ENCODE measurements around the gene TTL. TPM values are rescaled to one million over a fixed set of nuclear protein-coding genes. Genes with fewer than 3 reads are reported as not detected.
"Not testable (repeated sequence)": the region's sequence is repeated elsewhere in the genome, so short reads cannot be mapped to it uniquely, and the experiment has no call there.

The TTL gene
- total RNA-seq (10 to 100 TPM; 11.9 to 23.3 (median 20.2) TPM), total RNA-seq (16.8 to 81.2 (median 35.4) reads per million in 29 experiments)
- total RNA-seq (2013): 20.8 TPM

- DNase-seq: peak; percentile 49 to 87 (median 67)
- Mint-ChIP-seq H3K36me3 (no peaks in the 10 kb centered on the region), H3K27me3 (no peaks in the 10 kb centered on the region), H3K4me1 (peaks cover 24 to 28% (median 24%) of the 10 kb centered on the region in 3 donors), H3K9me3 (no peaks in the 10 kb centered on the region), H3K27ac (peak within 1 kb of the TSS; percentile 89 to 94), H3K4me3 (peak within 1 kb of the TSS; percentile 94 to 97 (median 97))
- peaks cover 0 to 8% of the 10 kb centered on the region in 2 donors for H3K36me3 ChIP-seq (ENCODE audit: control insufficient read depth in 2 of 2, extremely low read depth in 1 of 2, insufficient read depth in 1 of 2, low read length in 1 of 2)
- H3K4me1 ChIP-seq (ENCODE audit: control insufficient read depth in 1 of 2, extremely low read depth in 1 of 2, insufficient read depth in 2 of 2, low read length in 2 of 2): peaks cover 10 to 19% of the 10 kb centered on the region in 2 experiments
- H3K27ac ChIP-seq (ENCODE audit: low read length): peak within 1 kb of the TSS; percentile 63
- H3K4me3 ChIP-seq (ENCODE audit: control insufficient read depth in 1 of 2, extremely low read depth in 1 of 2, low read length in 1 of 2): peak within 1 kb of the TSS; percentile 68
- POLR2A ChIA-PET: no interaction called here
- under 1% methylated on average over 82 of the region's 82 CpGs for WGBS (ENCODE audit: insufficient coverage)
- no peaks in the 10 kb centered on the region for H3K27me3 ChIP-seq (replicated peaks in 1 of 2; ENCODE audit: control insufficient read depth in 2 of 2, extremely low read depth in 1 of 2, insufficient read depth in 2 of 2, low read length in 1 of 2)
- CTCF ChIA-PET: interaction anchor here in 1 of 2 donors (0.6 to 2.6 kb wide), 4 partner anchors 20 to 273 kb away, joined by 3 to 18 read pairs (median 6); no protein-coding TSS in a partner anchor
- ATAC-seq (replicated peaks in 1 of 4): peak; percentile 82 to 87 (median 84)
- no peaks in the 10 kb centered on the region for H3K9me3 ChIP-seq
Measured at GRCh38 chr2:112481528-112482233, at the start of gene TTL. TTL (plus strand) TSS chr2:112482156; CDS start chr2:112482345, 189 bp downstream.

GRCh38 chr2:112432390-112432734, 49.6 kb upstream of the TTL start:
- not testable (repeated sequence) for ATAC-seq (replicated peaks in 1 of 4); DNase-seq; H3K36me3 Mint-ChIP-seq; H3K27me3 Mint-ChIP-seq; H3K36me3 ChIP-seq (ENCODE audit: control insufficient read depth in 2 of 2, extremely low read depth in 1 of 2, insufficient read depth in 1 of 2, low read length in 1 of 2); H3K9me3 Mint-ChIP-seq; H3K27ac ChIP-seq (ENCODE audit: low read length); H3K4me1 ChIP-seq (ENCODE audit: control insufficient read depth in 1 of 2, extremely low read depth in 1 of 2, insufficient read depth in 2 of 2, low read length in 2 of 2); H3K9me3 ChIP-seq
- peak overlapping the region; percentile 23 to 47 for H3K4me3 ChIP-seq (ENCODE audit: control insufficient read depth in 1 of 2, extremely low read depth in 1 of 2, low read length in 1 of 2)
- CTCF ChIA-PET: interaction anchor here in 1 of 2 donors (0.6 kb wide), 1 partner anchor 46 kb away, joined by 3 read pairs; no protein-coding TSS in a partner anchor
- peaks cover 16 to 32% (median 22%) of the 10 kb centered on the region in 3 donors for H3K4me1 Mint-ChIP-seq
- WGBS (ENCODE audit: insufficient coverage): 34% methylated on average over 7 of the region's 22 CpGs
- peak overlapping the region; percentile 82 for H3K4me3 Mint-ChIP-seq
- H3K27ac Mint-ChIP-seq: peak overlapping the region; percentile 34 to 46
- POLR2A ChIA-PET: interaction anchor here in 1 of 2 donors (0.7 kb wide), 1 partner anchor 382 kb away, joined by 3 read pairs; no protein-coding TSS in a partner anchor
- H3K27me3 ChIP-seq (replicated peaks in 1 of 2; ENCODE audit: control insufficient read depth in 2 of 2, extremely low read depth in 1 of 2, insufficient read depth in 2 of 2, low read length in 1 of 2): peaks cover 0 to 17% of the 10 kb centered on the region in 2 experiments

- WGBS (ENCODE audit: insufficient coverage): 3% methylated on average over 47 of the region's 98 CpGs
Measured at GRCh38 chr2:112432735-112433479, 49.0 kb upstream of the TTL start.

GRCh38 chr2:112433480-112433879, 48.5 kb upstream of the TTL start, which contains the start of gene RGPD8:
RGPD8 (minus strand) TSS chr2:112433645; CDS start chr2:112433453, 192 bp downstream.
- H3K9me3 ChIP-seq; H3K9me3 Mint-ChIP-seq; H3K36me3 ChIP-seq (ENCODE audit: control insufficient read depth in 2 of 2, extremely low read depth in 1 of 2, insufficient read depth in 1 of 2, low read length in 1 of 2); H3K4me1 ChIP-seq (ENCODE audit: control insufficient read depth in 1 of 2, extremely low read depth in 1 of 2, insufficient read depth in 2 of 2, low read length in 2 of 2); H3K36me3 Mint-ChIP-seq: not testable (repeated sequence)
- POLR2A ChIA-PET: interaction anchor here (0.5 to 0.6 kb wide), 4 partner anchors 116 to 312 kb away, joined by 3 to 4 read pairs (median 4); no protein-coding TSS in a partner anchor
- H3K27me3 ChIP-seq (replicated peaks in 1 of 2; ENCODE audit: control insufficient read depth in 2 of 2, extremely low read depth in 1 of 2, insufficient read depth in 2 of 2, low read length in 1 of 2): peaks cover 0 to 21% of the 10 kb centered on the region in 2 experiments
- Mint-ChIP-seq H3K4me1 (peaks cover 16 to 32% (median 22%) of the 10 kb centered on the region in 3 donors), H3K27ac (peak within 1 kb of the TSS; percentile 46 to 56), H3K4me3 (peak within 1 kb of the TSS; percentile 82), H3K27me3 (peaks cover 8 to 15% of the 10 kb centered on the region in 2 donors)
- DNase-seq (peak; percentile 78 to 95 (median 89)), ATAC-seq (replicated peaks in 1 of 4) (peak; percentile 98 to 100 (median 100))
- no CpG with 5 or more reads among the region's 26 CpGs for WGBS (ENCODE audit: insufficient coverage)
- peak within 1 kb of the TSS; percentile 57 for H3K27ac ChIP-seq (ENCODE audit: low read length)
- CTCF ChIA-PET: interaction anchor here (0.6 to 0.8 kb wide), 13 partner anchors 127 to 1679 kb away, joined by 3 to 9 read pairs (median 4); partner anchors contain the start of gene ZC3H8 (in 1 of the 2)
- H3K4me3 ChIP-seq (ENCODE audit: control insufficient read depth in 1 of 2, extremely low read depth in 1 of 2, low read length in 1 of 2): peak within 1 kb of the TSS; percentile 23 to 47

More at GRCh38 chr2:112432735-112433479, 49.0 kb upstream of the TTL start:
- peak overlapping the region; percentile 82 for H3K4me3 Mint-ChIP-seq
- H3K4me3 ChIP-seq (ENCODE audit: control insufficient read depth in 1 of 2, extremely low read depth in 1 of 2, low read length in 1 of 2): peak overlapping the region; percentile 23 to 47
- H3K4me1 ChIP-seq (ENCODE audit: control insufficient read depth in 1 of 2, extremely low read depth in 1 of 2, insufficient read depth in 2 of 2, low read length in 2 of 2); H3K36me3 Mint-ChIP-seq; H3K9me3 Mint-ChIP-seq; H3K9me3 ChIP-seq; H3K36me3 ChIP-seq (ENCODE audit: control insufficient read depth in 2 of 2, extremely low read depth in 1 of 2, insufficient read depth in 1 of 2, low read length in 1 of 2): not testable (repeated sequence)
- H3K4me1 Mint-ChIP-seq: peaks cover 16 to 32% (median 22%) of the 10 kb centered on the region in 3 donors
- peaks cover 3 to 10% of the 10 kb centered on the region in 2 donors for H3K27me3 Mint-ChIP-seq
- peaks cover 0 to 21% of the 10 kb centered on the region in 2 experiments for H3K27me3 ChIP-seq (replicated peaks in 1 of 2; ENCODE audit: control insufficient read depth in 2 of 2, extremely low read depth in 1 of 2, insufficient read depth in 2 of 2, low read length in 1 of 2)
- DNase-seq (peak in 9 of 35 experiments; percentile 11 to 37 (median 15)), ATAC-seq (replicated peaks in 1 of 4) (peak in 2 of 4 experiments; percentile 58 to 59)
- H3K27ac Mint-ChIP-seq: peak overlapping the region; percentile 46 to 56
- peak overlapping the region; percentile 57 for H3K27ac ChIP-seq (ENCODE audit: low read length)
- ChIA-PET CTCF (interaction anchor here (0.6 to 0.8 kb wide), 13 partner anchors 126 to 1678 kb away, joined by 3 to 9 read pairs (median 4); partner anchors contain the start of gene ZC3H8 (in 1 of the 2)), POLR2A (interaction anchor here (0.5 to 0.7 kb wide), 5 partner anchors 117 to 383 kb away, joined by 3 to 4 read pairs (median 3); no protein-coding TSS in a partner anchor)

- WGBS (ENCODE audit: insufficient coverage): 76% methylated on average over 18 of the region's 31 CpGs
- POLR2A ChIA-PET: no interaction called here
- Histone ChIP-seq H3K27me3 (replicated peaks in 1 of 2; ENCODE audit: control insufficient read depth in 2 of 2, extremely low read depth in 1 of 2, insufficient read depth in 2 of 2, low read length in 1 of 2) (peaks cover 0 to 21% of the 10 kb centered on the region in 2 experiments), H3K36me3 (ENCODE audit: control insufficient read depth in 2 of 2, extremely low read depth in 1 of 2, insufficient read depth in 1 of 2, low read length in 1 of 2) (no peaks in the 10 kb centered on the region), H3K9me3 (no peaks in the 10 kb centered on the region), H3K4me3 (ENCODE audit: control insufficient read depth in 1 of 2, extremely low read depth in 1 of 2, low read length in 1 of 2) (no peak overlapping the region), H3K4me1 (ENCODE audit: control insufficient read depth in 1 of 2, extremely low read depth in 1 of 2, insufficient read depth in 2 of 2, low read length in 2 of 2) (peaks cover 0 to 6% of the 10 kb centered on the region in 2 experiments), H3K27ac (ENCODE audit: low read length) (no peak overlapping the region)
- peaks cover 10 to 18% of the 10 kb centered on the region in 2 donors for H3K27me3 Mint-ChIP-seq
- DNase-seq (no peak), ATAC-seq (replicated peaks in 1 of 4) (no peak)
- H3K9me3 Mint-ChIP-seq: no peaks in the 10 kb centered on the region
- CTCF ChIA-PET: interaction anchor here in 1 of 2 donors (0.8 kb wide), 1 partner anchor 312 kb away, joined by 4 read pairs; no protein-coding TSS in a partner anchor
- no peak overlapping the region for H3K27ac Mint-ChIP-seq
- peaks cover 16 to 32% (median 22%) of the 10 kb centered on the region in 3 donors for H3K4me1 Mint-ChIP-seq
- no peaks in the 10 kb centered on the region for H3K36me3 Mint-ChIP-seq
- peak overlapping the region in 1 of 3 donors; percentile 70 for H3K4me3 Mint-ChIP-seq
Measured at GRCh38 chr2:112433932-112434730, 47.8 kb upstream of the TTL start.
